ENCODE results near the gene ARHGAP1. TPM values are rescaled to one million over a fixed set of nuclear protein-coding genes. Genes with fewer than 3 reads are reported as not detected.

ARHGAP1 gene
- total RNA-seq, 1 experiment from 2014 or later, result 16.1 TPM

DNA sequence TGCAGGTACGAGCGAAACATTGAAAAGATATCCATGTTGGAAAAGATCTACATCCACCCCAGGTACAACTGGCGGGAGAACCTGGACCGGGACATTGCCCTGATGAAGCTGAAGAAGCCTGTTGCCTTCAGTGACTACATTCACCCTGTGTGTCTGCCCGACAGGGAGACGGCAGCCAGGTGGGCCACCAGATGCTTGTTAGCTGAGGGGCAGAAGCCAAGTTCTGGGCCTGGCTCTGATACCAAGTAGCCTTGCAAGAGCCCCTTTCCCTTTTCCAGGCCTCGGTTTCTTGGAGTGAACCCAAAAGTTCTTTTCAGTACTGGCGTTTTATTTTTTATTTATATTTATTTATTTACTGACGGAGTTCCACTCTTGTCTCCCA is 28.2 kb upstream of the ARHGAP1 start:
- H3K4me3 ChIP-seq (ENCODE audit: low read length), result no peak overlapping the region
- no peaks in the 10 kb centered on the region for H3K4me1 ChIP-seq (ENCODE audit: insufficient read depth, low read length)
- H3K27ac ChIP-seq (ENCODE audit: low read length), result no peak overlapping the region
- no peak overlapping the region for H3K4me2 ChIP-seq (ENCODE audit: low read length)
- no peaks in the 10 kb centered on the region for H3F3A ChIP-seq (ENCODE audit: low read length, unreplicated experiment)
- H3K36me3 ChIP-seq (ENCODE audit: low read depth, low read length), result no peaks in the 10 kb centered on the region
- TF ChIP-seq, protein P1, sequence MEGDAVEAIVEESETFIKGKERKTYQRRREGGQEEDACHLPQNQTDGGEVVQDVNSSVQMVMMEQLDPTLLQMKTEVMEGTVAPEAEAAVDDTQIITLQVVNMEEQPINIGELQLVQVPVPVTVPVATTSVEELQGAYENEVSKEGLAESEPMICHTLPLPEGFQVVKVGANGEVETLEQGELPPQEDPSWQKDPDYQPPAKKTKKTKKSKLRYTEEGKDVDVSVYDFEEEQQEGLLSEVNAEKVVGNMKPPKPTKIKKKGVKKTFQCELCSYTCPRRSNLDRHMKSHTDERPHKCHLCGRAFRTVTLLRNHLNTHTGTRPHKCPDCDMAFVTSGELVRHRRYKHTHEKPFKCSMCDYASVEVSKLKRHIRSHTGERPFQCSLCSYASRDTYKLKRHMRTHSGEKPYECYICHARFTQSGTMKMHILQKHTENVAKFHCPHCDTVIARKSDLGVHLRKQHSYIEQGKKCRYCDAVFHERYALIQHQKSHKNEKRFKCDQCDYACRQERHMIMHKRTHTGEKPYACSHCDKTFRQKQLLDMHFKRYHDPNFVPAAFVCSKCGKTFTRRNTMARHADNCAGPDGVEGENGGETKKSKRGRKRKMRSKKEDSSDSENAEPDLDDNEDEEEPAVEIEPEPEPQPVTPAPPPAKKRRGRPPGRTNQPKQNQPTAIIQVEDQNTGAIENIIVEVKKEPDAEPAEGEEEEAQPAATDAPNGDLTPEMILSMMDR (conservative IDR thresholded peaks at IDR 0.05; ENCODE audit: low read depth, low read length), result no peak
- TF ChIP-seq EZH2 (IDR thresholded peaks at IDR 0.05; ENCODE audit: low read length, unreplicated experiment) (no peak), EZH2phosphoT487 (IDR thresholded peaks at IDR 0.05; ENCODE audit: borderline replicate concordance, low read length) (no peak)
- no peak overlapping the region for H3K9ac ChIP-seq (ENCODE audit: low read length)
- H4K20me1 ChIP-seq (ENCODE audit: low read length), result no peaks in the 10 kb centered on the region
- no peaks in the 10 kb centered on the region for H3K79me2 ChIP-seq (ENCODE audit: low read length)
- no peaks in the 10 kb centered on the region for H3K27me3 ChIP-seq (ENCODE audit: low read length)
- H3K9me2 ChIP-seq (replicated peaks; ENCODE audit: low read length), result no peaks in the 10 kb centered on the region
- H2AFZ ChIP-seq (ENCODE audit: low read length), result no peak overlapping the region
- BruUV-seq (replicated peaks), result no TSS peak
- H3K9me3 ChIP-seq (ENCODE audit: low read length), result no peaks in the 10 kb centered on the region
- DNase-seq, result no peak
- ChIA-PET POLR2A (ENCODE audit: unreplicated experiment) (no interaction called here), CTCF (no interaction called here)
- intact Hi-C loops (cut with micrococcal nuclease), result no loop called here
- no peak for ATAC-seq

DNA sequence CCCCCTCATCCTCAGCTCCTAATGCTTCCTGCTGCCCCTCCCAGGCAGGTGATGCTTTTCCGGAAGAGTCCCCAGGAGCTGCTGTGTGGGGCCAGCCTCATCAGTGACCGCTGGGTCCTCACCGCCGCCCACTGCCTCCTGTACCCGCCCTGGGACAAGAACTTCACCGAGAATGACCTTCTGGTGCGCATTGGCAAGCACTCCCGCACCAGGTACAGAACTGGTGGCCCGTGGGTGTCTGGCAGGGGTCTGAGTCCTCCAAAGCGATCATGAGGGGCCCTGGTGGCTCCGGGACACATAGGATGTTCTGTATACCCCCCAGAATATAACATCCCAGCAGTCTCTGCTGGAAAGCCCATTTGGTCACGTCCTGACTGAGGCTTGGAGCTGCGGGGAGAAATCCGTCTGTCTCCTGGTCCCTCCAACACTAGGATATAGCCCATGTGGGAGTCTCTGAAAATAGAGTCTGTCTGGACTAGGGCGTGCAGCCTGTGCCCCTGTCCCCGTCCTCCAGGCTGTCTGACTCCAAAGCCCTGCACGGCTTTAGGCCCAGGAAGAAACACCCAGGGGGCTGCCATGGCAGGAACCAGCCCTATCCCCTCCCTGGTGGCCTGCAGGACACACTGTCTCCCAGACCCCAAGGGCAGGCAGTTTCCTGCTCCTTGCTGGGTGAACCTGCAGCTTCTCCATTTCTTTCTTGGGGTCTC is 27.7 kb upstream of the ARHGAP1 start:
- no peak overlapping the region for H3K4me3 ChIP-seq (ENCODE audit: low read length)
- H3K4me2 ChIP-seq (ENCODE audit: low read length), result no peak overlapping the region
- CTCF ChIA-PET, result no interaction called here
- H3K9me3 ChIP-seq (ENCODE audit: low read length), result no peaks in the 10 kb centered on the region
- no peak overlapping the region for H3K9ac ChIP-seq (ENCODE audit: low read length)
- no peaks in the 10 kb centered on the region for H3K9me2 ChIP-seq (replicated peaks; ENCODE audit: low read length)
- DNase-seq (no peak), ATAC-seq (no peak)
- intact Hi-C loops (cut with micrococcal nuclease), result no loop called here
- no peak overlapping the region for H3K27ac ChIP-seq (ENCODE audit: low read length)
- H2AFZ ChIP-seq (ENCODE audit: low read length), result no peak overlapping the region
- POLR2A ChIA-PET (ENCODE audit: unreplicated experiment), result no interaction called here
- no TSS peak for BruUV-seq (replicated peaks)
- no peaks in the 10 kb centered on the region for H3F3A ChIP-seq (ENCODE audit: low read length, unreplicated experiment)
- H3K36me3 ChIP-seq (ENCODE audit: low read depth, low read length), result no peaks in the 10 kb centered on the region
- H3K27me3 ChIP-seq (ENCODE audit: low read length), result no peaks in the 10 kb centered on the region
- no peaks in the 10 kb centered on the region for H3K79me2 ChIP-seq (ENCODE audit: low read length)
- no peaks in the 10 kb centered on the region for H4K20me1 ChIP-seq (ENCODE audit: low read length)
- no peaks in the 10 kb centered on the region for H3K4me1 ChIP-seq (ENCODE audit: insufficient read depth, low read length)
- TF ChIP-seq EZH2phosphoT487 (IDR thresholded peaks at IDR 0.05; ENCODE audit: borderline replicate concordance, low read length) (no peak), EZH2 (IDR thresholded peaks at IDR 0.05; ENCODE audit: low read length, unreplicated experiment) (no peak)
- TF ChIP-seq, protein P1 (conservative IDR thresholded peaks at IDR 0.05; ENCODE audit: low read depth, low read length), result no peak

DNA sequence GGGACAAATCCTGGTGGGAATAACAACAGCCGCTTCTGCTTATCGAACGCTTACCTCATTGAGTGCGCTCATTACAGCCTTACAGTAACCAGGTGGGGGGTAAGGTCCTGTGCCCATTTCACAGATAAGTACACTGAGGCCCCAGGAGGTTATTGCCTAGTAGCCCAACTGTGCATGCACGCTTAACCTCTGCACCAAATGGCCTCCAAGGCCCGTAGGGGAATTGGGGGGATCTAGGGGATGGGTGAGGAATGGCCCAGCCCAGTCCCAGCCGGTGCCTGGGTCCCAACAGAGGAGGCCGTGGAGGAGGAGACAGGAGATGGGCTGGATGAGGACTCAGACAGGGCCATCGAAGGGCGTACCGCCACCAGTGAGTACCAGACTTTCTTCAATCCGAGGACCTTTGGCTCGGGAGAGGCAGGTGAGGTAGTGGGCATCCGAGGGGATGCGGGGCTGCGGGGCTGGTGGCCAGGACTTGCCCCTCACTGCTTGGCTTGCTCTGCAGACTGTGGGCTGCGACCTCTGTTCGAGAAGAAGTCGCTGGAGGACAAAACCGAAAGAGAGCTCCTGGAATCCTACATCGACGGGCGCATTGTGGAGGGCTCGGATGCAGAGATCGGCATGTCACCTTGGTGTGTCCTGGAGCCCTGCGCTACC is 25.9 kb upstream of the ARHGAP1 start:
- BruUV-seq (replicated peaks), result no TSS peak
- no peaks in the 10 kb centered on the region for H3K79me2 ChIP-seq (ENCODE audit: low read length)
- no peak overlapping the region for H3K4me3 ChIP-seq (ENCODE audit: low read length)
- no peaks in the 10 kb centered on the region for H3K27me3 ChIP-seq (ENCODE audit: low read length)
- ATAC-seq (no peak), DNase-seq (no peak)
- no peak overlapping the region for H3K9ac ChIP-seq (ENCODE audit: low read length)
- no peaks in the 10 kb centered on the region for H4K20me1 ChIP-seq (ENCODE audit: low read length)
- intact Hi-C loops (cut with micrococcal nuclease), result no loop called here
- H3K4me1 ChIP-seq (ENCODE audit: insufficient read depth, low read length), result no peaks in the 10 kb centered on the region
- TF ChIP-seq EZH2 (IDR thresholded peaks at IDR 0.05; ENCODE audit: low read length, unreplicated experiment) (no peak), EZH2phosphoT487 (IDR thresholded peaks at IDR 0.05; ENCODE audit: borderline replicate concordance, low read length) (no peak)
- TF ChIP-seq, protein P1 (conservative IDR thresholded peaks at IDR 0.05; ENCODE audit: low read depth, low read length), result no peak
- H3K9me3 ChIP-seq (ENCODE audit: low read length), result no peaks in the 10 kb centered on the region
- POLR2A ChIA-PET (ENCODE audit: unreplicated experiment), result no interaction called here
- no peak overlapping the region for H3K27ac ChIP-seq (ENCODE audit: low read length)
- H2AFZ ChIP-seq (ENCODE audit: low read length), result no peak overlapping the region
- CTCF ChIA-PET, result no interaction called here
- no peaks in the 10 kb centered on the region for H3K36me3 ChIP-seq (ENCODE audit: low read depth, low read length)
- no peaks in the 10 kb centered on the region for H3K9me2 ChIP-seq (replicated peaks; ENCODE audit: low read length)
- no peaks in the 10 kb centered on the region for H3F3A ChIP-seq (ENCODE audit: low read length, unreplicated experiment)
- no peak overlapping the region for H3K4me2 ChIP-seq (ENCODE audit: low read length)

Measured in PC-3 (cell line).